ENCODE results near the gene ADGRG6. TPM values are rescaled to one million over a fixed set of nuclear protein-coding genes. Genes with fewer than 3 reads are reported as not detected.

The ADGRG6 gene
- total and polyA plus RNA-seq, 10 of the 15 experiments (the other 5 are each of a cell fraction or from before 2014, with no cell fraction given): 0.01 to 0.24 (median 0.13) TPM; not detected in 7

DNA sequence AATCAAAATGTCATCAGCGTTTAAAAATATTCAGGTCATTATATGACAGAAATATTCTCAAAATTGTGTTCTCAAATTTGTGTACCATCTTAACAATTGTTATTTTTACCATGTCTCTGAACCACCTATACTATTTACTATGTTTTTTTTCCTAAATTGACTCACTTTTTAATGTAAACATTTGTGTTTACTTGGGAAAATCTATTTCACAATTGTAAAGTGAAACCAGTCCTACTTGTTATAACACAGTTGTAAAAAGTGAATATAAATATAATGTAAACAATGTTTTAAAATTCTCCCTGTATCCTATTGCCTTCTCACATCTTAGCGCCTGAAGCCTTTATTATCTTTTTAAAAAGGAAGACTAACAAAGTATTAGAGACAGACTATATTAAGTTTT is 83.5 kb downstream of the ADGRG6 start (continued):
- TF ChIP-seq, protein P1, sequence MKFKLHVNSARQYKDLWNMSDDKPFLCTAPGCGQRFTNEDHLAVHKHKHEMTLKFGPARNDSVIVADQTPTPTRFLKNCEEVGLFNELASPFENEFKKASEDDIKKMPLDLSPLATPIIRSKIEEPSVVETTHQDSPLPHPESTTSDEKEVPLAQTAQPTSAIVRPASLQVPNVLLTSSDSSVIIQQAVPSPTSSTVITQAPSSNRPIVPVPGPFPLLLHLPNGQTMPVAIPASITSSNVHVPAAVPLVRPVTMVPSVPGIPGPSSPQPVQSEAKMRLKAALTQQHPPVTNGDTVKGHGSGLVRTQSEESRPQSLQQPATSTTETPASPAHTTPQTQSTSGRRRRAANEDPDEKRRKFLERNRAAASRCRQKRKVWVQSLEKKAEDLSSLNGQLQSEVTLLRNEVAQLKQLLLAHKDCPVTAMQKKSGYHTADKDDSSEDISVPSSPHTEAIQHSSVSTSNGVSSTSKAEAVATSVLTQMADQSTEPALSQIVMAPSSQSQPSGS (IDR thresholded peaks at IDR 0.05; ENCODE audit: low read length): no peak

DNA sequence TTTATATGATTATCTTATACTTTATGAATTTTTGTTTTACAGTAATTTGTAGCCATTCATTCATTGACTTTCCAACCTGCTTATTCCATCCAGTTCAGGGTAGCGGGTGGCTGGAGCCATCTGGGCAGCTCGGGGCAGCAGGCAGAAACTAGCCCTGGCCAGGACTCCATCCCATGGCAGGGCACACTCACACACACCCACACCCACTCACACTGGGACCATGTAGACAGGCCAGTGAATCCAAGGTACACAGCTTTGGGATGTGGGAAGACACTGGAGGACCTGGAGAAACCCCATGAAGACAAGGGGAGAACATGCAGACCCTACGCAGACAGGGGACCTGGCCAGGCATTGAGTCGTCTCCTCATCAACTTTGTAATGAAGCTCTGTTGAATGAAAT is 84.8 kb downstream of the ADGRG6 start:
- ATAC-seq: no peak
- CTCF ChIA-PET: interaction anchor here (0.7 to 2.9 kb wide), 11 partner anchors 8 to 240 kb away, joined by 3 to 33 read pairs (median 4); partner anchors contain the start of genes NMBR and VTA1

More for the DNA sequence above, 84.8 kb downstream of the ADGRG6 start:
- TF ChIP-seq, protein P2, sequence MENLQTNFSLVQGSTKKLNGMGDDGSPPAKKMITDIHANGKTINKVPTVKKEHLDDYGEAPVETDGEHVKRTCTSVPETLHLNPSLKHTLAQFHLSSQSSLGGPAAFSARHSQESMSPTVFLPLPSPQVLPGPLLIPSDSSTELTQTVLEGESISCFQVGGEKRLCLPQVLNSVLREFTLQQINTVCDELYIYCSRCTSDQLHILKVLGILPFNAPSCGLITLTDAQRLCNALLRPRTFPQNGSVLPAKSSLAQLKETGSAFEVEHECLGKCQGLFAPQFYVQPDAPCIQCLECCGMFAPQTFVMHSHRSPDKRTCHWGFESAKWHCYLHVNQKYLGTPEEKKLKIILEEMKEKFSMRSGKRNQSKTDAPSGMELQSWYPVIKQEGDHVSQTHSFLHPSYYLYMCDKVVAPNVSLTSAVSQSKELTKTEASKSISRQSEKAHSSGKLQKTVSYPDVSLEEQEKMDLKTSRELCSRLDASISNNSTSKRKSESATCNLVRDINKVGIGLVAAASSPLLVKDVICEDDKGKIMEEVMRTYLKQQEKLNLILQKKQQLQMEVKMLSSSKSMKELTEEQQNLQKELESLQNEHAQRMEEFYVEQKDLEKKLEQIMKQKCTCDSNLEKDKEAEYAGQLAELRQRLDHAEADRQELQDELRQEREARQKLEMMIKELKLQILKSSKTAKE (IDR thresholded peaks at IDR 0.05; ENCODE audit: low read depth, poor library complexity, severe bottlenecking): no peak
- no peak for TF ChIP-seq FOXK2 (IDR thresholded peaks at IDR 0.05)
- no peak for TF ChIP-seq PML (IDR thresholded peaks at IDR 0.05; ENCODE audit: low read length)
- TF ChIP-seq SMC3 (IDR thresholded peaks at IDR 0.05; ENCODE audit: borderline replicate concordance, low read length): no peak
- TF ChIP-seq GABPA (IDR thresholded peaks at IDR 0.05; ENCODE audit: low read depth): no peak
- Histone ChIP-seq H3K4me1 (ENCODE audit: control insufficient read depth, insufficient read depth, low read length) (no peaks in the 10 kb centered on the region), H3K79me2 (ENCODE audit: control insufficient read depth, insufficient read depth, low read length) (no peaks in the 10 kb centered on the region), H4K20me1 (ENCODE audit: control insufficient read depth, insufficient read depth) (no peaks in the 10 kb centered on the region), H3K27me3 (replicated peaks in 1 of 2; ENCODE audit: control insufficient read depth in 2 of 2, insufficient read depth in 2 of 2, low read length in 1 of 2) (no peaks in the 10 kb centered on the region; a peak in 1 of 4 replicates), H2AFZ (ENCODE audit: control insufficient read depth, low read depth, low read length) (no peak overlapping the region), H3K4me2 (ENCODE audit: control insufficient read depth, insufficient read depth) (no peak overlapping the region), H3K9me3 (replicated peaks; ENCODE audit: control insufficient read depth, insufficient read depth, low read length) (no peaks in the 10 kb centered on the region), H3K9ac (ENCODE audit: control insufficient read depth, insufficient read depth, low read length) (no peak overlapping the region), H3K4me3 (no peak overlapping the region), H3K27ac (ENCODE audit: control insufficient read depth, insufficient read depth) (no peak overlapping the region), H3K36me3 (ENCODE audit: control insufficient read depth in 2 of 2, insufficient read depth in 2 of 2, low read length in 1 of 2) (no peaks in the 10 kb centered on the region)
- DNase-seq (ENCODE audit: low read depth, low spot score) (no peak), FAIRE-seq (no peak)
- 47% methylated on average over 4 of the region's 4 CpGs for WGBS (ENCODE audit: insufficient coverage, insufficient replicate concordance, low lambda C conversion rate, missing lambda C conversion rate)
- in situ Hi-C loops (cut with MboI) (no loop called here), intact Hi-C loops (cut with micrococcal nuclease; ENCODE audit: unreplicated experiment) (no loop called here)
- ChIA-PET SMC1A (ENCODE audit: uncharacterized antibody, unreplicated experiment) (interaction anchor here (0.7 to 1.8 kb wide), 5 partner anchors 9 to 239 kb away, joined by 3 to 9 read pairs (median 3); partner anchors contain the start of gene VTA1), POLR2A (no interaction called here), RAD21 (ENCODE audit: unreplicated experiment) (interaction anchor here (1.6 to 2.1 kb wide), 2 partner anchors 231 to 240 kb away, joined by 6 to 7 read pairs; partner anchors contain the start of genes NMBR and VTA1)
- no TSS peak for BruUV-seq (replicated peaks)
